AG08395 (cell line): Measurements from ENCODE around the gene PDE6D.
"Not testable (repeated sequence)": the region's sequence is repeated elsewhere in the genome, so short reads cannot be mapped to it uniquely, and the experiment has no call there.

Experiments used
- DNase-seq: peaks from one replicate; pipeline ENCODE4 v3.0.0; 2012; ENCODE audit warnings: mixed read lengths, low spot score

The PDE6D gene

DNA sequence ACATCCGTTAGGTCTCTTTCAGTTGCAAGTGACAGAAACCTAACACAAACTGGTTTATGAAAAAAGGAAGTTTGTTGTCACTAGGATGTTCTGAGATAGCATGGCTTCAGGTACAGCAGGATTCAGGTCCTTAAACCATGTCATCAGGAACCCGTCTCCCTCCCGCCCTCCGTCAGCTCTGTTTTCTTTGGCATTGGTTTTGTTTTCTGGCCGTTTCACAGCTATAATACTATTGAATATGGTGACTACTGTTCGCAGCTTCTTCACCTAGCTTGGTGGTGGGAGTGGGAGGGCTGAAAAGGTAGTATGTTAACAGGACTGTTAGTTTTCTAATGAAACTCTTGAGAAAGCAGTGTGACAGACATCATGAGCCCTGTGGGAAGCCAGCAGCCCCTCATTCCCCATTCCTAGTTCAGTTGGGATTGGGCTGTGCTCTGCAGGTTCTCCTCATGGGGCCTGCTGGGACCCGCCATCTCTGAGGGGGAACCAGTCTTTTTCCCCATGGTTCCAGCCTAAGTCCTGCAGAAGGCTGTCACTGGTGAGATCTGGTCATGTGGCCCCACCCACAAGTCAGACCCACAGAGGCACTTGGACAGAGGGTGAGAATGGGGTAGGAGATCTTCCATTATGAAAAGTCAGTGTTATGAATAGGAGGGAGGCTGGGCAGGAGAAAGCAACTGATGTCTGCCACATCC is 60.6 kb downstream of the PDE6D start:
- no peak for DNase-seq

DNA sequence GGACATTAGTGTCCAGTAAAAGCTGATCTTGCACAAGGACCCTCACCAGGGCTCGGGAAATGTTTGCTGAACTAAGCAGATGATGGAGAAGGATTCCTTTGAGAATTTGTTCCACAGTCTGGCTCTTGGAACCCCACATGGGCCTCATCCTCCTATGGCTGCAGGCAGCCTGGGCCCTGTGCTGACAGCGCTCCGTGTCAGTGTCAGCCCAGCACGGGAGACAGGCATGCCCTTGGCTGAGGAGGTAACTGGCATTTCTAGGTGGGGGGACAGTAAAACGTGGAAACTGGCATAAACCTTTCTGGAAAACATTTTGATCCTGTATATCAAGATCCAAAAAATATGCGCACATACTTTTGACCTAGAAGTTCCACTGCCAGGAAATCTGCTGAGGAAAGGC is 62.3 kb downstream of the PDE6D start:
- no peak for DNase-seq

DNA sequence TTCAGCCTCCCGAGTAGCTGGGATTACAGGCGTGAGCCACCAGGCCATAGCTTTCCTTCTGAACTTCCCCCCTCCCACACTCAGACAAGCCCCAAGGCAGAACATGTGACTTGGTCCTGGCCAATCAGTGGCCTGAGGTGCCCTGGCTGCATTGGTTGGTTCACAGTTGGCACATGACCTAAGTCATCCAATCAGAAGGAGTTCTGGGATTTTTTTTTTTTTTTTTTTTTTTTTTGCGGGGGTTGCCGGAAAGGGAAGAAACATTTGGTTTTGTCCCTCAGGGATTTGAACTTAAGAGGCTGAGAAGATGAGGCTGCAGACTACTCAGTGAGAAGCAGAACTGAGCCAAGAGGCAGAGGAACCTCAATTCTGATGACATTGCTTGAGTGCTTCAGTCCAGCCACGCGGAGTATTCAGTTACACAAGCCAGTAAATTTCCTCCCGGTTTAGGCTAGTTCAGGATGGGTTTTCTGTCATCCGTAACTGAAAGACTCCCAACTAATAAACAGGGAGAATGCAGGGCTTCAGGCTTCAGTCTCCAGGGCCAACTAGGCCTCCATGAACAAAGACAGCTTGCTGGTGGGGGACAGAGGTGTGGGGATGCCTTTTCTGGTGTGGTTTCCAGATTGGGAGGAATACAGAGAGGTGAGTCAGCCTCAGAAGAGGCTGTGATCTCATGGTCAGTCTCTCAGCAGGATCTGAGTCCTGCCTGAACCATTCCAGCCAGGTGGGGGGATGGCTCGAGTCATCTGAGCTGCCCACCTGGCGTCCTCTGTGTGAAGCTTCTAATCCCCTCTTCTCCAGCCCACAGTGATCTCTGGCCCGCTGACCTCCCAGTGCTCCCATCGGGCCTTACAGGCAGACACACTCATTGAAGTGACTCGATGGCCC is 63.6 kb downstream of the PDE6D start:
- DNase-seq = peak; percentile 52

DNA sequence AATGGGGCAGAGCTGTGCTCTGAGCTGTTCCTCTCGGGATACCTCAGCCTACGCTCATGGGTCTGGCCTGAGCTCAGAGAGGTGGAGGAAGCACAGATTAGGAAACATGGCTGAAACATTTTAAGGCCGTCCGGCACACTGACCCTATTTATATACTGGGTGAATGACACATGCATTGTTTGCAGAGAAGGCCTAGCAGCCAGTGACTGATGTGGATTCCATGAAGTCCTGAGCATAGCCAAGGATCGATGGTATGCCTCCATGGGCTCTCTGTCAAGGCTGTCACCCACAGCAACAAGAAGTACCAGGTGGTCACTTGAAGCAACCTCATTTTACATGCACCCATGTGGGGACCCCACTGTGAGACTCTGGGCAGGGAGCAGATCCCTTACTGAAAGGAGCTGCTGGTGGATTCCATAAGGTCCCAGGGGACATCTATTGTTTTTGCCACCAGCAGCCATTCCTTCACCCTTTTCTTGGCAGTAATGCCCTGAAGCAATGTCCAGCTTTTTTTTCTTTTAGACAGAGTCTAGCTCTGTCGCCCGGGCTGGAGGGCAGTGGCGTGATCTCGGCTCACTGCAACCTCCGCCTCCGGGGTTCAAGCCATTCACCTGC is 64.3 kb downstream of the PDE6D start:
- no peak for DNase-seq

DNA sequence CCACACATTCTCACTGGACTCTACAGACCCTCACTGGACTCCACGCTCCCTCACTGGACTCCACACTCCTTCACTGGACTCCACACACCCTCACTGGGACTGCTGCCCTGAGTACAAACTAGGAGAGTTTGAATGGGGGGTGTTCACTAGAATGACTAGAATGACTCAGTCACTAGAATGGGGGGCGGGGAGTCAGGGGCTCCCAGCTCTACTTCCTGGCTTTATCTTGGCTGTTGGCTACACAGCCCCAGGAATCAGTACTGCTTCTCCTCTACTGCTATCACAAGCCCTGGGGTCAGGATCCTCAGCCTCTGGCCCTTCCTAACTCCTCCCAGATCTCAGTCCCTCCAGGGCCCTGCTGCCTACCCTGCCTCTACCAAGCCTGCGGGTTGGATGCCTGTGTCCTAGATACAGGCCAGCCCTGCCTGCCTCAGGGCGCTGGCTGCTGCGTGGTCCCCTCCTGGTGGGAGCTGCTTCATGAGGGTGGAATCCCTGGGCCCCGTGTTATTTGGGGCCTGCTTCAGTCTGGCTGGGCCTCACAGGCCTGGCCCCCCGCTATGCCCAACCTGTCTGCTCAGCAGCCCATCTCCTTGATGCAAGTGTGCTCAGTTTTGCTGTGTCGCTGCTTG is 65.0 kb downstream of the PDE6D start:
- DNase-seq = no peak

DNA sequence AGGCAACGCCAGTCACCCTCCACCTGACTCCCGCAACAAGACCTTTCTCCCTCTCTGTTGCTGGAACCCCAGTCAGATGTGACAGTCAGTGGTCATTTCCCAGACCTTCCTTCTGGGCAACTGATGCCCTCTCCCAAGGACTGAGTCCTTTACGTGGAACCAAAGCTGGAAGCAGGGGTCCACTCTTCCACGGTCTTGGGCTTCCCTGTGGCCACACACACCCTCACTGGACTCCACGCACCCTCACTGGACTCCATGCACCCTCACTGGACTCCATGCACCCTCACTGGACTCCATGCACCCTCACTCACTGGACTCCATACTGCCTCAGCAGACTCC is 65.6 kb downstream of the PDE6D start:
- DNase-seq = no peak

DNA sequence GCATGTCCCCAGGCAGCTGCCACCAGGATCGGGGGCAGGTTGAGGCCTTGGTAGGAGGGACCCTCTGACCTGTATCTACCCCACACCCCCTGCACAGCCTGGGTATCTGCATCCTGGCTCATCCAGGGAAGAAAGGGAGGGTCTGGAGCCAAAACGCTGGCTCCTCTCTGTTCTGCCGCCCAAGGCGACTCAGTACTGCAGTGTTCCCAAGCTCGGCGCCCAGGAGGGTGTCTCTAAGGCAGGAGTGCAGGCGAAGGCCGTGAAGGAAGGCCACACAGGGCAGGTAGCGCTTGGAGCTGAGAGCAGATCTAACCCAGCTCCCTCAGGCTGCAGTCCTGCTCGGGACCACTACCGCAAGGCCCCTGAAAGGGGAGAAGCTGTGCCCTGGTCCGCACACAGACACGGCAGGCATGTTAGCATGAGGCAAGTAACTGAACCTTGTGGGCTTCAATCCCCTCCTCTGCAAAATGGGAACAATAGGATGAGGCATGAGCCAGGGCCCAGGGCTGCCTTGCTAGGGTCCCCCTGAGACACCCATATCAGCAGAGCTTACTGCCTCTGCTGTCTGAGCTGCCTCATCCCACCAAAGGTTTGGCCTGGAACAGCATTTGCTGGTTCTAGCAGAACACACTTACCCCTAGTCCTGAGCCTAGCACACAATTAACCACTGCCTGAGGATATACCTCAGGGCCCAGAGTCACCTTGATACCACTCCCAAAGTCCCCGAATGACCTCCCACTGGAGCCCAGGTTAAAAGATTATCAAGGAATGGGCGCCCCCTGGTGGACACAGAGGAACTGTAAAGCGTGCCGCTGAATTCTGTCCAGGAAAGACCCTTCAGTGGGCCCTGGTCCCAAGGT is 66.2 kb downstream of the PDE6D start:
- DNase-seq = peak; percentile 48

DNA sequence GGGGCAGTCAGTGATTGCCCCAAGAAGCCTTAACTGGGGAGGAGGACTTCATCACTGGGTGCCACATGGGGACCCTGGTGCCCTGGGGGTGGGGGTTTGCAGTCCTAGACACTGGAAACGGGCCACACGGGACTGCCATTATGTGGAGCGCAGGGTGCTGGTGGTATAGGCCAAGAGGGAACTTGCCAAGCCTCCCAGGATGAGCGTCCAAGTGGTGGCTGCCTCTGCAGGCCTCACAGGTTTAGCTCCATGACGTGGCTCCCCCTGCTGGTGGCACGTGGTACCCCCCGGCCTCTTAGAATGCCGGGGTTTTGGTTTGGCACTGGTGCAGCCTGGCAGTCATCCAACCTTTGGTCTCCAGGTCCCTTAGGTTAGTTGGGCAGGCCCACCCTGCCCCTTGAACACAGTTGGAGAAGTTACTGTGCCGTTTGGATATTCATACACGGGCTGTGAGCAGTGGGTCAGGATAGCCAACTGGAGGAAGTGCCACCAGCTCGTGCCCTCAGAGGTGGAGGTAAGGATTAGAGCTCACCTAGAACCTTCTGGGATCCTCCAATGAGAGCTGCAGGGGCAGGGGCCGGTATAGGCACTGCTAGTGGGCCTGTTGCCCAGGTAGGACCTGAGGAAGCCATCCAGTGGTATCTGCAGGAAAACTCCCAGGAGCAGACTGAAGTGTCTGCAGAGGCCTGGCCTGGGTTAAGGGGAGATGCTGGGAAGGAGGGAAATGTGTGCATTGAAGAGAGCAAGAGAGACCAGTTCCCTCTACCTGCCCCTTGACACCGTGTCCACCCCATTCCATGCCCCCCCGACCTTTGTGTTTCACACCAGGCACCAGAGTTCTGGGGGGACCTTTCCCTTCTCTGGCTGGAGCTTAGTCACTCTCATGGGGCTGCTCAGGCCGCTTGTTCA is 67.1 kb downstream of the PDE6D start:
- peak; percentile 88 for DNase-seq

DNA sequence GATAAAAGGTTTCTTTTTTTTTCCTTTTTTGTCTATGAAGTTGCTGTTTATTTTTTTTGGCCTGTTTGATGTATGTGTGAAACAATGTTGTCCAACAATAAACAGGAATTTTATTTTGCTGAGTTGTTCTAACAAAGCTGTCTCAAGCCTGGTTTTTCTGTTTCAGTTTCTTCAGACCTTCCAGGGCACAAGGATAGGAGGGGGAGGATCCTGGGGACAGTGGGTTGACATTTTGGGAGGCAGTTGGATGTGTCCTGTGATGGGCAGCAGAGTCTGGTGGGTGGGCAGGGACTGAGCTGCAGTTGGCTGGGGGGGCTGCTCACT is 67.7 kb downstream of the PDE6D start:
- DNase-seq = not testable (repeated sequence)

DNA sequence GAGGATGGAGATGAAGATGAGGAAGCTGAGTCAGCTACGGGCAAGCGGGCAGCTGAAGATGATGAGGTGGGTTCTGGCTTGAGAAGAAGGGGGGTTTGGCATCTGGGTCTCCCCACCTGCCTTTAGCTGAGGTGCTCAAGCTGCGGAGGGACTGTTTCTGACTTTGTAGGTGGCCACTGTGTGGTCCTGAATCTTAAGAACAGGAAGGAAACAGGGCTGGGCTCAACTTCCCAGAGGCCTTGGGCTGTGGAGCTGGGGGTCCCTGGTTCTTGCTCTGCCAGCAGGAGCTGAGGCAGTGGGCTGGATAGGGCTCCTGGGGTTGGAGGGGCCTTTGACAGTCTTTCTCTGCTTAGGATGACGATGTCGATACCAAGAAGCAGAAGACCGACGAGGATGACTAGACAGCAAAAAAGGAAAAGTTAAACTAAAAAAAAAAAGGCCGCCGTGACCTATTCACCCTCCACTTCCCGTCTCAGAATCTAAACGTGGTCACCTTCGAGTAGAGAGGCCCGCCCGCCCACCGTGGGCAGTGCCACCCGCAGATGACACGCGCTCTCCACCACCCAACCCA is 68.5 kb downstream of the PDE6D start:
- DNase-seq = not testable (repeated sequence)

DNA sequence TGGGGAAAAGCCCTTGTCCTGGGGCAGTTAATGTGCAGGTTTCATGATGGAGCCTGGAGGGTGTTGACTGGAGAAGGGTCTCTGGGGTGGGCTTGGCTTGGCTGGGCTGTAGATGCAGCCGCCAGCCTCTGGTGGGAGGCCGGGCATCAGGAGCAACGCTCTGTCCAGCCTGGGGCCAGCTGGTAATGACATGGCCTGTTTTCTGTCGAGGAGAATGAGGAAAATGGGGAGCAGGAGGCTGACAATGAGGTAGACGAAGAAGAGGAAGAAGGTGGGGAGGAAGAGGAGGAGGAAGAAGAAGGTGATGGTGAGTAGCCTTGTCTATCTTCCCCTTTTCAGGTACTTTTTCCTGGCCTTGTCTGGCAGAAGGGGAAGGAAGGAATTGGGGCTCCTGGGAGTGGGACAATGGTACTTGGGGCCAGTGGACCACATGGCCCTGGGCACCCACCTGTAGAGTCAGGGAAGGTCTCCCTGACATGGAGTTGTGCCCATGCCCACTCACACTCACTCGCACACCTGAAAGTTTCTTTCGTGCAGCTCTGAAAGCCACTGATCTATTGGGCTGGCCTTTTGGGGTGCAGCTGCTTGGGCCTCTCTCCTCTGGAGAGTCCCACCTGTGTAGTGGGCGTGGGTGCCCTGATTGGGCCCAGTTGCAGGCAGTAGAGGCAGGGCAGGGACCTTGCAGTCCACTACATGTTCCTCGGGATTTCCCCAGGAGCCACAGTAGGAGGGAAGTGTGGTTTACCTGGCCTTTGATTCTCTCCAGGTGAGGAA is 69.2 kb downstream of the PDE6D start:
- DNase-seq = no peak

DNA sequence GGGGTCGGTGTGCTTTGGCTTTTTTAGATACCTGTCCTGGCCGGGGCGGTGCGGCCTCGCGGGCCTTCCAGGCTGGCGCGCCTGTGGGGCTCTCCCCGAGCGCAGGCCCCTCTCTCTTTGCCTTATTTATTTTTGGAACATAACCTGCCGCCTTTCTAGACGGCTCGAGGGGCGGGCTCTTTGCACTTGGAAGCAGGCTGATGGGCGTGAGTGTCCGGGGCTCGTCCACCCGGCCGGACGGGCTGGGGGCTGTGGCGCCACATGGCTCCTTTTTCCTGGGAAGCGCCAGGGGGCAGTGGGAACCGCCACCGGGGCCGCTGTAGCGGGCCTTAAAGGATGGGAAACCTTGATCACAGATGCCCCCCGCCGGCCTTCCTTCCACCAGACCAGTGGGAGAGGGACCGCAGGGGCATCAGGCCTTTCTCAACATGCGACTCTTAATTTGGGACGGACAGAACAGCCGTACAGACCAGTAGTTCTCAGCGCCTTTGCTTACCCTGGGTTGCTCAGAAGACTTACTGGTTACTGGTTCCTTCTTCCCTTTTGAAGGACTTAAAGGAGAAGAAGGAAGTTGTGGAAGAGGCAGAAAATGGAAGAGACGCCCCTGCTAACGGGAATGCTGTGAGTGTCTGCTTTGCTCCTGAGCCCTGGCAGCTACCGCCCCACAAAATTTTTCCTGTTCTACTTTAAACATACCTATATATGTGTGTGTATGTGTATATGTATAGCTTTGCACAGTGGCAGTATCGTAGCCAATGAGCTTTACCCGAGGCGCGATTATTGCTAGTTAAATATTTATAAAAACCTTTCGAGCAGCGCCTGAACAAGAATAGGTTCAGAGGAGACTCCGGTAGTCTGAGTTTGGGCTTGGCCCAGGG is 70.0 kb downstream of the PDE6D start:
- DNase-seq = no peak

DNA sequence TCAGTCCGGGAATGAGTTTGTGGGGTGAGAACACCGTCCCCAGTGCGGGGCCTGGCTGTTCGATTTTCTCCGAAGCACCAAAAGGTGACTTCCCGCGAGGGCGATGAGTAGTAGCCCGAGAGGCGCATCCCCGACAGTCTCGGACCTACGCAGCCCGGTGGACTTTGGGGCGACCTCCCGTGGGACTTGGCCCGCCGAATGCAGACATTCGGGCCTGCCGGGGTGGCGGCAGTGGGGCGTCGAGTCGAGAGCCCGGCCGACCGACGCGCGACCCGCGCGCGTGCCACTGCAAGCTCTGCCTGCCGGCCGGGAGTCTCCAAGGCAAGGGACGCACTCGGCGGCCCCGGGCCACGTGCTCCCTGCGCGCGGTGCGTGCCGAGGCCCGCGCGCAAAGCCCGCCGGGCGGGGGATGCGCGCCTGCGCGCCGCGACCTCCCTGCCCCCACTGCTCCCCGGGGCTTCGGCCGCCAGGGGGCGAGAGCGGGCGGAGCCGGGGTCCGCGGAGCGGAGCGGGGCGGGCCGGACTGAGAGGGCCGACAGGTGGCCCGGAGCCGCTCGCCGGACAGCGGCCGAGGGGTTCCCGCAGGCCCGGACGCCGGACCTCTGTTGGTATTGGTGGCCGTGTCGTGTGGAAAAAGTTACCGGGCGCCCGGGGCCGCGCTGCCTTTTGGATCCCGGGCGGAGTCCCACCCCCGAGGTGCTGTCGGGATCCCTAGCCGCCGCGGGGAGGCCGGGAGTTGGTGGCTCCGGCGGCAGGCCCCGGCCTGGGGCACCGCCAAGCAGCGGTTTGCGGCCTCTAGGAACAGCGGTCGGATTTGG is 70.9 kb downstream of the PDE6D start:
- peak; percentile 95 for DNase-seq

DNA sequence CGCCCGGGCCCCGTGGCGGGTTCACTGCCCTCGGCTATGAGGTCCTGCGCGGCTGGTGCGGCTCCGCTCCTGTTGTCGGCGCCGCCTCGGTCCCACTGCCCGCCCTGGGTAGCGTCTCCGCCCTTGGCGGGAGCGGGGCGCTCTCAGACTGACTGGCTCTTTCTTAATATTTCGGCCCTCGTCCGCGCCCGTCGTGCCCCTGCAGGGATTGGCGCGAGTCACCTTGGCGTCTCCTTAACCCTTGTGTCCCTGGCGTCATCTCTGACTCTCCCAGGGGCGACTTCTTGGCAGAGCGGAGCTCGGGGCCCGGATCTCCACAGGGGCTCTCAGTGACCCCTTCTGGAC is 71.5 kb downstream of the PDE6D start:
- no peak for DNase-seq

DNA sequence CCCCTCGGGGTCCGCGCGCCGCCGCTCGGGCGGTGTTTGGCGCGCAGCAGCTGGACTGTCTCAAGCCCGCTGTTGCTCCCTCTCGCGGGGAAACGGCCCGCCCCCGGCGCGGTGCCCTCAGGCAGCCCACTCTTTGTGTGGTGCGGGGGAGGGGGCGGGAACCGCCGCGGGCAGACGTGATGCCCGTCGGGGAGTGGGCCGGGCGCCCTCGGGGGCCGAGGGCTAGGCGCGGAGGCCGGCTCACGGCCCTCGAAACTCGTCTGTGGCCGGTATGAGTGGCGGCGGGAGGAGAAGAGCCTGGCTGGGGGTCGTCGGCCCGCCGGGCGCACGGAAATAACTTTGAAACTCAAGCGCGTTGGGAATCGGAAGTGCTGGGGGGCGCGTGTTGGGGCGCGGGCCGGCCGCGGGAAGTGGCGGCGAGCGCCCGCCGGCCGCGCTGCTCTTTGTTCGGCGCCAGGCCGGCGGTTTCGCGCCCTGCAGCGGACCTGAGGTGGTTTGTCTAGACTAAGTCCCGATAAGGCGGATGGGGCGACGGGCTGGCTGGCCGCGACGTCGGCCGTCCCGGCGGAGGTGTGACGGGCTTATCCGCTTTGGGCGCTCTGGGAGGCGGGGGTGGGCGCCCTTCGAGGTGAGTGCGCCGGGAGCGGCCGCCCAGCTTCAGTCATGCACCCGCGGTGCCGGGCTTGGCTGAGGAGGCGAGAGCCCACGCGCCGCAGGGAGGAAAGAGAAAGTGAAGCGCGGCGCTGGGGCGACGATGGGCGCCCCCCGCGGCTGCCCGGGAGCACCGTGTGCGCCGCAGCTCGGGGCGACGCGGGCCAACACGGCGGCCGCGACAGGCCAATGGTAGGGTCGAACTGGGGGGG is 72.1 kb downstream of the PDE6D start:
- DNase-seq = no peak

DNA sequence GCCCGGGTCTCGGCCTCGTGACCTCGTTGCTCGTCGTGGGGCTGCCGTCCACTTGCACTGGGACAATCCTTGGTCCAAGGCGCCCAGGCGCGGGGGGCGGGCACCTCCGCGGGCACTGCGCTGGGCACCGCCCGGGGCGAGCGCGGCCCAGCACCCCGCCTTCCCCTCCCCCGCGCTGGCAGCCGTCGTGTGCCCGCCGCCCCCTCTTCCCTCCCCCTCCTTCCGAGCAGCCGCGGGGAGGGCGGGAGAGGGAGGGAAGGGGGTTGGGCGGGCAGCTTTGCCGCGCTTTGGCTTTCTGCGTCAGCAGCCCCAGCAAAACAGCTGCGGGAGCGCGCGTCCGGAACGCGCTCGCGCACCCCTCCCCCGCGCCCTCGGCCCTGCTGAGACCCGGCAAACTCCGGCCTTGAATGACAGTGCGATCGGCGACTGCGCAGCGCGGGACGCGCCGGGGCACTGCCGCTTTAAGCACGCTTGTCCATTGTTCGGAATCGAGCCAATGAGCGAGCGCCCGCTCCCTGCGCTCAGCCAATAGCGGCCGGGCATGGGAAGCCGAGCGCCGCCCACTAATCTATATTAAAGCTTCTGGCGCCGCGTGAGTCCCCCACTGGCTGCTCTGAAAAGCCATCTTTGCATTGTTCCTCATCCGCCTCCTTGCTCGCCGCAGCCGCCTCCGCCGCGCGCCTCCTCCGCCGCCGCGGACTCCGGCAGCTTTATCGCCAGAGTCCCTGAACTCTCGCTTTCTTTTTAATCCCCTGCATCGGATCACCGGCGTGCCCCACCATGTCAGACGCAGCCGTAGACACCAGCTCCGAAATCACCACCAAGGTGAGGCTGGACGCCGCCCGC is 72.9 kb downstream of the PDE6D start, which contains the start of gene PTMA:
TSS of gene PTMA (plus strand) at position 599 of the 846 bp plus-strand sequence. CDS start at position 781, 182 bp downstream.
- DNase-seq = peak; percentile 96
